ENCODE results near the gene FARS2. TPM values are rescaled to one million over a fixed set of nuclear protein-coding genes. Genes with fewer than 3 reads are reported as not detected.
A peak's percentile ranks its signal among the peaks of the same experiment; 100 is the strongest.

Gene FARS2
- total RNA-seq, 2 experiments from 2014 or later, result 15.7 to 18.5 TPM

DNA sequence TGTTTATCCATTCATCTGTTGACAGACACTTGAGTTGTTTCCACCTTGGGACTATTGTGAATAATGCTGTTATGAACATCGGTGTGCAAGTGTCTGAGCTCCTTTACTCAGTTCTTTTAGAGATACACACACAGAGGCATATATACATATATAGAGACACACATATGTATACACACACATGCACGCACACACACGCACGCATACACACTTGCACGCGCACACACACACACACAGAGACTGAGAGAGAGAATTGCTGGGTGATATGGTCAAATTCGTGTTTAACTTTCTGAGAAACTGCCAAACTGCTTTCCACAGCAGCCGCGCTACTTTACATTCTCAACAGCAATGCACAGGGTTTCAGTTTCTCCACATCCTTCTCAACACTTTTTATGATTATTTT is 273.3 kb downstream of the FARS2 start:
- POLR2A ChIA-PET, result no interaction called here
- intact Hi-C loops (cut with micrococcal nuclease), result no loop called here
- Mint-ChIP-seq H3K9me3 (peaks cover 5% of the 10 kb centered on the region), H3K36me3 (ENCODE audit: low read depth) (peaks cover 10% of the 10 kb centered on the region), H3K4me1 (ENCODE audit: low read depth) (peaks cover 5% of the 10 kb centered on the region), H3K27ac (no peak overlapping the region), H3K4me3 (no peak overlapping the region), H3K27me3 (no peaks in the 10 kb centered on the region)
- CTCF ChIA-PET, result no interaction called here
- DNase-seq (no peak), ATAC-seq (no peak)
- TF ChIP-seq, protein P1, sequence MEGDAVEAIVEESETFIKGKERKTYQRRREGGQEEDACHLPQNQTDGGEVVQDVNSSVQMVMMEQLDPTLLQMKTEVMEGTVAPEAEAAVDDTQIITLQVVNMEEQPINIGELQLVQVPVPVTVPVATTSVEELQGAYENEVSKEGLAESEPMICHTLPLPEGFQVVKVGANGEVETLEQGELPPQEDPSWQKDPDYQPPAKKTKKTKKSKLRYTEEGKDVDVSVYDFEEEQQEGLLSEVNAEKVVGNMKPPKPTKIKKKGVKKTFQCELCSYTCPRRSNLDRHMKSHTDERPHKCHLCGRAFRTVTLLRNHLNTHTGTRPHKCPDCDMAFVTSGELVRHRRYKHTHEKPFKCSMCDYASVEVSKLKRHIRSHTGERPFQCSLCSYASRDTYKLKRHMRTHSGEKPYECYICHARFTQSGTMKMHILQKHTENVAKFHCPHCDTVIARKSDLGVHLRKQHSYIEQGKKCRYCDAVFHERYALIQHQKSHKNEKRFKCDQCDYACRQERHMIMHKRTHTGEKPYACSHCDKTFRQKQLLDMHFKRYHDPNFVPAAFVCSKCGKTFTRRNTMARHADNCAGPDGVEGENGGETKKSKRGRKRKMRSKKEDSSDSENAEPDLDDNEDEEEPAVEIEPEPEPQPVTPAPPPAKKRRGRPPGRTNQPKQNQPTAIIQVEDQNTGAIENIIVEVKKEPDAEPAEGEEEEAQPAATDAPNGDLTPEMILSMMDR (IDR thresholded peaks at IDR 0.05), result no peak

DNA sequence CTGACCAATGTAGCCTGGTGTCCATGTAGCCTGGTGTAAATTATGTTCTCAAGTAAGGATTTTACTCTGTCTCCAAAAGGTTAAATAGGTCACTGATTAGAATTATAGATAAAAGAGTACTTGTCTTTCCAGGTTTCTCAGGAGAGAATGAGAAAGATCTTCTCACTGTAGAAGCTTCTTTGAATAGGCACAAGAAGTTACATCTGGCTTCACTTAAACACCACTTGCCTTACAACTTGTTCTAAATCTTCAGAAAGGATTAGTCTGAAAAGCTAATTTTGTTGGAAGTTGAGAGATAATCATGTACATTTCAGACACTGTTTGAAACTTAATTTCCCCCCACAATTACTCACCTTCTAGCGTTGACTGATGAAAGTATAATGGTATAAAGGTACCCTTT is 275.3 kb downstream of the FARS2 start:
- peaks cover 5% of the 10 kb centered on the region for H3K9me3 Mint-ChIP-seq
- ChIA-PET POLR2A (no interaction called here), CTCF (no interaction called here)
- H3K36me3 Mint-ChIP-seq (ENCODE audit: low read depth), result peaks cover 14% of the 10 kb centered on the region
- no peak overlapping the region for H3K4me3 Mint-ChIP-seq
- H3K27ac Mint-ChIP-seq, result no peak overlapping the region
- H3K4me1 Mint-ChIP-seq (ENCODE audit: low read depth), result peaks cover 10% of the 10 kb centered on the region
- TF ChIP-seq, protein P1 (IDR thresholded peaks at IDR 0.05), result no peak
- H3K27me3 Mint-ChIP-seq, result no peaks in the 10 kb centered on the region
- intact Hi-C loops (cut with micrococcal nuclease), result no loop called here
- no peak for DNase-seq
- no peak for ATAC-seq

DNA sequence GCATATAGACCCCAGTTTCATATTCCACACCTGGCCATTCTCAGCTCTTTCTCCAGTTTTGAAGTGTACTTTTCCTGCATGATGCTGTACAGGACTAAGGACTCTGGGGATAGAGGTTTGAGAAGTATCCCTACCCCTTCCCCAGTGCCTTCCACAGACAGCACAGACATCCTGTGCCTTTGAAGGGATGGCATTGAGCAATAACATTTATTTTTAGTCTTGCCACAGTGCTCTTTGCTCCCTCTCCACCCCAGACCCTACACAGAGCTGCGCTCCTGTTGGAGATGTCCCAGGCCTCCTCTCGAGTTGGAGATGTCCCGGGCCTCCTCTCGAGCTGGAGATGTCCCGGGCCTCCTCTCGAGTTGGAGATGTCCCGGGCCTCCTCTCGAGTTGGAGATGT is 275.8 kb downstream of the FARS2 start:
- H3K4me3 Mint-ChIP-seq, result no peak overlapping the region
- H3K4me1 Mint-ChIP-seq (ENCODE audit: low read depth), result peaks cover 12% of the 10 kb centered on the region
- no peaks in the 10 kb centered on the region for H3K27me3 Mint-ChIP-seq
- POLR2A ChIA-PET, result no interaction called here
- TF ChIP-seq, protein P1 (IDR thresholded peaks at IDR 0.05), result no peak
- CTCF ChIA-PET, result no interaction called here
- intact Hi-C loops (cut with micrococcal nuclease), result no loop called here
- DNase-seq, result no peak
- H3K27ac Mint-ChIP-seq, result no peak overlapping the region
- ATAC-seq, result no peak
- H3K9me3 Mint-ChIP-seq, result peaks cover 5% of the 10 kb centered on the region
- H3K36me3 Mint-ChIP-seq (ENCODE audit: low read depth), result peaks cover 14% of the 10 kb centered on the region

DNA sequence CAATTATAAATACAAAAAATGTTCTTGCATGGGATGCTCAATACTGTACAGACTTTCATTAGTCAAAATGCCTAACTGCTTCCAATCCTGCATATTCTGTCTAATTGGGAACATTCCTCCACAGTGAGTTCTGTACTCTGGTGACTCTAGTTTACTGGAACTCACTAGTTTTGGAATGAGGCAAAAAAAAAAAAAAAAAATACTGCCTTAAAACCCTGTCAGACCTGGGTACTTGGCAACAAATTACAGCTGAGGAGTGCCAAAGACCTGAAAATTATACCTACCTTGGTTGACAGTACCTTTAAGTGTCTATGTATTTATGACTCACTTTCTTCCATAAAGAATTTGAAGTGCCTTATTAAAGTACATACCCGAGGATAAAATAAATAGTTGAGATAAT is 276.7 kb downstream of the FARS2 start:
- H3K27ac Mint-ChIP-seq, result no peak overlapping the region
- ChIA-PET CTCF (no interaction called here), POLR2A (no interaction called here)
- intact Hi-C loops (cut with micrococcal nuclease), result no loop called here
- DNase-seq (no peak), ATAC-seq (no peak)
- peaks cover 15% of the 10 kb centered on the region for H3K36me3 Mint-ChIP-seq (ENCODE audit: low read depth)
- TF ChIP-seq, protein P1 (IDR thresholded peaks at IDR 0.05), result no peak
- no peaks in the 10 kb centered on the region for H3K27me3 Mint-ChIP-seq
- H3K4me1 Mint-ChIP-seq (ENCODE audit: low read depth), result peaks cover 19% of the 10 kb centered on the region
- H3K4me3 Mint-ChIP-seq, result no peak overlapping the region
- H3K9me3 Mint-ChIP-seq, result peaks cover 5% of the 10 kb centered on the region

DNA sequence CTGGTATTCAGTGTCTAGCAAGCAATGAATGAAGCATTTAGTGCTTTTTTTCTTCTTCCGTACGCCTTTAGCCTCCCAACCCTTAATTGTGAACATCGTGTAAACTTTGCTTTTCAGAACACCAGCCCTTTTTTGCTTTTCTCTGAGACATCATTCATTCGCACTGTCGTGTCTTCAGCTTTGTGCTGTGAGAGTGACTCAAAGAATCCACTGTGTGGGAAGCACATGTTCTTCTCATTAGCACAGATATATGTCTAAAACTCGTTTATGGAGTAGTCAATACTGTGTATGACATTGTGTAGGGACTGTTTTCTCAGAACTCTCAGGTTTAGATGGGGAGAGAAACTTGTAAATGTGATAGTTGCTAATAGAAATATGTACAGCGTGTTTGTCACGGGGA is 279.1 kb downstream of the FARS2 start:
- POLR2A ChIA-PET, result no interaction called here
- Mint-ChIP-seq H3K27ac (no peak overlapping the region), H3K36me3 (ENCODE audit: low read depth) (peaks cover 19% of the 10 kb centered on the region), H3K4me1 (ENCODE audit: low read depth) (peaks cover 17% of the 10 kb centered on the region), H3K27me3 (no peaks in the 10 kb centered on the region), H3K9me3 (no peaks in the 10 kb centered on the region), H3K4me3 (no peak overlapping the region)
- DNase-seq (no peak), ATAC-seq (peak; percentile 39)
- intact Hi-C loops (cut with micrococcal nuclease), result no loop called here
- TF ChIP-seq, protein P1 (IDR thresholded peaks at IDR 0.05), result no peak
- CTCF ChIA-PET, result no interaction called here

Data from activated CD8-positive, alpha-beta T cell treated with anti-CD3 and anti-CD28 coated beads for 36 hours (primary cell).